K562 (cell line): ENCODE results near the gene FANK1. TPM values are rescaled to one million over a fixed set of nuclear protein-coding genes. Genes with fewer than 3 reads are reported as not detected.

Experiments
- ATAC-seq: fragments of 200-7000 bp; cut with Tn5 transposase; 3 replicates; pipeline ENCODE4 v1.9.1; 2020; ENCODE audit warnings: moderate library complexity
- BruUV-seq: library from RNA; stranded (reverse); fragments of 400-500 nt; replicated peaks from 2 replicates; lab custom pipeline; 2021; lab: Mats Ljungman, UMichigan
- CTCF ChIA-PET: fragments of 300-600 bp; formaldehyde crosslinking; extraction: SDS; loops from one replicate; lab custom pipeline; 2021; ENCODE audit warnings: low intra/inter-chr PET ratio; lab: Yijun Ruan, JAX
- POLR2A ChIA-PET: fragments of 300-600, 350-650 bp; sonication (Branson Sonifier 250); formaldehyde crosslinking; extraction: SDS; loops from one replicate; lab custom pipeline; 2021; ENCODE audit warnings: antibody characterized with exemption, inconsistent platforms; lab: Yijun Ruan, JAX
- DNase-seq, 4 experiments: peaks; one replicate each; pipeline versions ENCODE4 v3.0.0 to v3.0.0-alpha.2; 2011 to 2018; ENCODE audit warnings: low spot score in 3 of 4, mixed read lengths in 3 of 4; ENCODE audit errors: extremely low read depth in 1 of 4
- FAIRE-seq: peaks from 2 replicates; lab custom pipeline; 2011; peaks lifted over from hg19 to GRCh38; lab: Jason Lieb, UNC
- H2AFZ ChIP-seq: 2 replicates; pipeline ENCODE4 v1.6.0; 2011; ENCODE audit warnings: low read depth, low read length, control low read depth, inconsistent platforms
- H3K27ac ChIP-seq: fragments of 200-600 bp; 3 replicates; pipeline ENCODE4 v1.8.0; 2011; ENCODE audit warnings: low read depth, mild to moderate bottlenecking, control low read depth, inconsistent platforms, low read length, moderate library complexity, mixed read lengths; ENCODE audit errors: extremely low read depth
- H3K27me3 ChIP-seq, 2 experiments: fragments of 300-600 bp in 1 of 2; 2 replicates in 1 of 2; 3 replicates in 1 of 2; pipeline versions ENCODE4 v1.6.0 to v1.8.0; 2011; ENCODE audit warnings: inconsistent platforms in 2 of 2, low read length in 2 of 2, mild to moderate bottlenecking in 1 of 2, mixed read lengths in 1 of 2, moderate library complexity in 1 of 2; ENCODE audit not compliant: control insufficient read depth in 2 of 2, insufficient read depth in 2 of 2
- H3K36me3 ChIP-seq: fragments of 300-600 bp; 3 replicates; pipeline ENCODE4 v1.8.0; 2011; ENCODE audit warnings: mild to moderate bottlenecking, low read length, inconsistent platforms; ENCODE audit not compliant: control insufficient read depth, insufficient read depth
- H3K4me1 ChIP-seq, 2 experiments: fragments of 200-600 bp in 1 of 2; replicated peaks in 1 of 2; 2 replicates in 1 of 2; 3 replicates in 1 of 2; pipeline versions ENCODE4 v1.5.1 to v1.8.0; 2011; ENCODE audit warnings: inconsistent platforms in 2 of 2, low read length in 2 of 2, mild to moderate bottlenecking in 1 of 2, mixed read lengths in 1 of 2, moderate library complexity in 1 of 2; ENCODE audit not compliant: control insufficient read depth in 2 of 2, insufficient read depth in 2 of 2
- H3K4me2 ChIP-seq: 2 replicates; pipeline ENCODE4 v1.6.1; 2011; ENCODE audit warnings: low read length, control low read depth, inconsistent platforms, mixed read lengths; ENCODE audit not compliant: insufficient read depth
- H3K4me3 ChIP-seq: fragments of 200-600 bp; sonication (generic), shearing (Covaris generic); 2 replicates; pipeline ENCODE4 v1.5.1; 2016; ENCODE audit warnings: control low read depth, inconsistent platforms
- H3K79me2 ChIP-seq: fragments of 200-600 bp; 3 replicates; pipeline ENCODE4 v1.8.0; 2011; ENCODE audit warnings: low read length, inconsistent platforms; ENCODE audit not compliant: control insufficient read depth, insufficient read depth
- H3K9ac ChIP-seq, 2 experiments: 2 replicates each; pipeline versions ENCODE4 v1.6.0 to v1.6.1; 2011; ENCODE audit warnings: low read depth in 2 of 2, low read length in 2 of 2, control low read depth in 1 of 2, inconsistent platforms in 1 of 2, mild to moderate bottlenecking in 1 of 2, mixed read lengths in 1 of 2; ENCODE audit not compliant: insufficient read depth in 1 of 2
- H3K9me1 ChIP-seq: one replicate; pipeline ENCODE4 v1.6.0; 2011; ENCODE audit warnings: inconsistent platforms, mild to moderate bottlenecking, low read length, moderate library complexity; ENCODE audit not compliant: control insufficient read depth, insufficient read depth
- H3K9me3 ChIP-seq: replicated peaks from 2 replicates; pipeline ENCODE4 v1.5.1; 2011; ENCODE audit warnings: low read depth, low read length, inconsistent platforms; ENCODE audit not compliant: control insufficient read depth, insufficient read depth
- H4K20me1 ChIP-seq: replicated peaks from 2 replicates; pipeline ENCODE4 v1.6.1; 2011; ENCODE audit warnings: low read length, inconsistent platforms, mixed read lengths; ENCODE audit not compliant: control insufficient read depth, insufficient read depth
- ARNT ChIP-seq, 2 experiments: fragments of 450-650 bp; IDR thresholded peaks; 2 replicates each; pipeline ENCODE4 v1.6.1; 2016; ENCODE audit warnings: mild to moderate bottlenecking in 1 of 2
- CREM ChIP-seq: IDR thresholded peaks from 2 replicates; pipeline ENCODE4 v1.6.1; 2014; ENCODE audit warnings: antibody characterized with exemption, low read depth
- ESRRB ChIP-seq: fragments of 250-450 bp; sonication (Bioruptor Pico); IDR thresholded peaks from 2 replicates; pipeline ENCODE4 v1.5.0; 2020; ENCODE audit warnings: mild to moderate bottlenecking, moderate library complexity, borderline replicate concordance
- ETV1 ChIP-seq: fragments of 450-650 bp; conservative IDR thresholded peaks from 2 replicates; pipeline ENCODE4 v1.6.1; 2016; ENCODE audit warnings: missing genetic modification characterization, control low read depth, low read depth, missing compliant biosample characterization
- MXI1 ChIP-seq: IDR thresholded peaks from 2 replicates; pipeline ENCODE4 v1.6.1; 2011; ENCODE audit warnings: low read depth, mild to moderate bottlenecking, improper control_type of control experiment, low read length
- NFATC3 ChIP-seq: fragments of 450-650 bp; IDR thresholded peaks from 2 replicates; pipeline ENCODE4 v1.6.1; 2017; ENCODE audit warnings: mild to moderate bottlenecking
- SMARCC2 ChIP-seq: fragments of 450-650 bp; IDR thresholded peaks from 2 replicates; pipeline ENCODE4 v1.6.1; 2017; ENCODE audit warnings: antibody characterized with exemption, moderate library complexity, mild to moderate bottlenecking, low read depth
- SNIP1 ChIP-seq: fragments of 450-650 bp; IDR thresholded peaks from 2 replicates; pipeline ENCODE4 v1.7.1; 2017; ENCODE audit warnings: low read depth, mild to moderate bottlenecking
- TCF3 ChIP-seq: sonication (generic); formaldehyde crosslinking; IDR thresholded peaks from 2 replicates; pipeline ENCODE4 v1.4.0; 2020; ENCODE audit warnings: mild to moderate bottlenecking, missing genetic modification reagents
- ZNF785 ChIP-seq: fragments of 250-450 bp; sonication (Bioruptor Pico); IDR thresholded peaks from 2 replicates; pipeline ENCODE4 v1.4.0; 2020; ENCODE audit warnings: mild to moderate bottlenecking
- WGBS: fragments of 100-300 bp; shearing (Covaris generic); methylation state at CpG from one replicate; pipeline ENCODE4 v1.1.6; 2016; ENCODE audit warnings: low coverage, mixed read lengths; ENCODE audit not compliant: insufficient coverage; ENCODE audit errors: missing lambda C conversion rate; 5-methylcytosine and 5-hydroxymethylcytosine counted together
- in situ Hi-C: fragments of 300-500 bp; cut with MboI; formaldehyde crosslinking; loops from 4 replicates; pipeline ENCODE4 v1.15.0; 2018; ENCODE audit warnings: inconsistent platforms, mixed read lengths
- intact Hi-C: fragments of 100-400 bp; cut with micrococcal nuclease; formaldehyde crosslinking; loops from 2 replicates; pipeline ENCODE4 v1.14.2; 2022
- polyA plus RNA-seq, 8 experiments: library from polyadenylated mRNA; depleted of rRNA in 4 of 8; stranded (reverse) in 5 of 8; unstranded in 3 of 8; fragments of >200 nt; fragmentation: Nextera tagmentation in 2 of 8; fragmentation: Illumina TruSeq in 1 of 8; extraction: Ambion mirVana in 2 of 8; extraction: Trizol in 1 of 8; gene quantifications; 2 replicates each; pipeline versions ENCODE4 v1.2.1 to v1.2.3, GENCODE V29; 2011 to 2014; ENCODE audit warnings: inconsistent platforms in 1 of 8, missing spikeins in 1 of 8
- total RNA-seq, 7 experiments: library from RNA; depleted of rRNA in 6 of 7; stranded (reverse); fragments of >200 nt in 6 of 7; fragmentation: Illumina TruSeq in 2 of 7; extraction: Trizol in 2 of 7; gene quantifications; 2 replicates each; pipeline versions ENCODE4 v1.2.1 to v1.2.3, GENCODE V29; 2011 to 2021; ENCODE audit warnings: low replicate concordance in 1 of 7
- TF ChIP-seq, protein P1 (sequence below): sonication (generic); formaldehyde crosslinking; IDR thresholded peaks from 2 replicates; pipeline ENCODE4 v1.4.0; 2020; ENCODE audit warnings: mild to moderate bottlenecking, missing genetic modification reagents

The FANK1 gene
- total and polyA plus RNA-seq, 9 of the 15 experiments (the other 6 are each of a cell fraction or from before 2014, with no cell fraction given) = 0.11 to 2.3 (median 0.51) TPM; not detected in 1

DNA sequence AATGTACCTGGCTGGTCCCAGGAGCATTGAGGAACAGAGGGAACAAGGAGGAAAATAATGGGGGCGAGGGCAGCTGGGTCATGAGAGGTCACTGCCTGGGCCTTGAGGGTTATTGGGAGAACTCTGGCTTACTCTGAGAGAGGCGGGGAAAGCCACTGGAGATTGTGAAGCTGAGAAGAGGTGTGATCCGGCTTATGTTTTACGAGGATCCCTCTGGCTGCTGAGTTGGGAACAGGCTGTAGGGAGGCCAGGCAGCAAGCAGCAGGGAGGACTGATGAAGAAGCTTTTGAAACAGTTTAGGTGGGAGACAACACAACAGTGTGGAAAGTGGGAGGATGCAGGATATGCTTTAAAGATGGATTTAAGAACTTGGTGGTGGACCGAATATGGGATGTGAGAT lies 87.3 kb downstream of the FANK1 start:
- Histone ChIP-seq H3K36me3 (no peaks in the 10 kb centered on the region), H3K4me1 (no peaks in the 10 kb centered on the region), H3K4me3 (no peak overlapping the region), H3K9me3 (no peaks in the 10 kb centered on the region), H3K9me1 (no peaks in the 10 kb centered on the region), H3K79me2 (no peaks in the 10 kb centered on the region), H3K27ac (no peak overlapping the region), H3K9ac (no peak overlapping the region), H2AFZ (no peak overlapping the region), H3K4me2 (no peak overlapping the region), H3K27me3 (peaks cover 0 to 7% of the 10 kb centered on the region in 2 experiments; a peak in 2 of 5 replicates), H4K20me1 (peaks cover 3% of the 10 kb centered on the region; the same call in 1 of the 2 replicates)
- in situ Hi-C loops = loop anchor here (10.0 kb wide), 1 partner anchor 521 kb away; no protein-coding TSS in a partner anchor
- intact Hi-C loops = loop anchor here (2.0 to 10.0 kb wide), 6 partner anchors 116 to 1871 kb away; partner anchors contain the start of gene ADAM12
- TF ChIP-seq, protein P1, sequence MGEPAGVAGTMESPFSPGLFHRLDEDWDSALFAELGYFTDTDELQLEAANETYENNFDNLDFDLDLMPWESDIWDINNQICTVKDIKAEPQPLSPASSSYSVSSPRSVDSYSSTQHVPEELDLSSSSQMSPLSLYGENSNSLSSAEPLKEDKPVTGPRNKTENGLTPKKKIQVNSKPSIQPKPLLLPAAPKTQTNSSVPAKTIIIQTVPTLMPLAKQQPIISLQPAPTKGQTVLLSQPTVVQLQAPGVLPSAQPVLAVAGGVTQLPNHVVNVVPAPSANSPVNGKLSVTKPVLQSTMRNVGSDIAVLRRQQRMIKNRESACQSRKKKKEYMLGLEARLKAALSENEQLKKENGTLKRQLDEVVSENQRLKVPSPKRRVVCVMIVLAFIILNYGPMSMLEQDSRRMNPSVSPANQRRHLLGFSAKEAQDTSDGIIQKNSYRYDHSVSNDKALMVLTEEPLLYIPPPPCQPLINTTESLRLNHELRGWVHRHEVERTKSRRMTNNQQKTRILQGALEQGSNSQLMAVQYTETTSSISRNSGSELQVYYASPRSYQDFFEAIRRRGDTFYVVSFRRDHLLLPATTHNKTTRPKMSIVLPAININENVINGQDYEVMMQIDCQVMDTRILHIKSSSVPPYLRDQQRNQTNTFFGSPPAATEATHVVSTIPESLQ = no peak
- TF ChIP-seq MXI1 = no peak
- TF ChIP-seq ESRRB = no peak
- no peak for TF ChIP-seq CREM
- no peak for TF ChIP-seq ZNF785 (CRISPR knock-in tag)
- no peak for TF ChIP-seq NFATC3
- no peak for TF ChIP-seq SMARCC2
- TF ChIP-seq ARNT (IDR thresholded peaks at IDR 0.05) = no peak
- TF ChIP-seq SNIP1 = no peak
- TF ChIP-seq TCF3 (CRISPR knock-in tag) = no peak
- no peak for TF ChIP-seq ETV1 (tag)
- BruUV-seq = no TSS peak
- no peak for ATAC-seq
- ChIA-PET CTCF (no interaction called here), POLR2A (no interaction called here)
- FAIRE-seq = no peak
- WGBS = 0% methylated on average over 5 of the region's 5 CpGs
- no peak for DNase-seq
